ENCODE measurements around the gene JMJD8.

JMJD8 gene

GRCh38 chr16:689175-689897 is 5.2 kb upstream of the JMJD8 start:
- DNase-seq (ENCODE audit: low read depth) = no peak

DNA sequence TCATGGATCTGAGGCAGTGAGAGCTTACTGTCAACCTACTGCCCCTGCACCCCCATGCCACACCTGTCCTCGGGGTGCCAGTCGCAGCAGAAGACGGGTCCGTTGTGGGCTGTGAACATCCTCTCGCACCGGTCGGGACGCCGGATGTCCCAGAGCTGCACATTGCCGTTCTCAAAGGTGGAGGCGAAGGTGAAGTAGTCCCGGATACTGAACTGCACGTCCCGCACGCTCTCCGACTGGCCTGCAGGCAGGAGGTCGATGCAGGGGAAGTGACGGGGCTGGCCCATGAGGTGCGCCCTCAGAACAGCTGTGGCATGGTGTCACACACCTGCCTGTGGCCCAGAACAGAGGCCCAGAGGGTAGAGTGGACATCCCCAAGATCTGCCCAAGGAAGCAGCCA is 3.4 kb upstream of the JMJD8 start:
- no peak for DNase-seq (ENCODE audit: low read depth)

DNA sequence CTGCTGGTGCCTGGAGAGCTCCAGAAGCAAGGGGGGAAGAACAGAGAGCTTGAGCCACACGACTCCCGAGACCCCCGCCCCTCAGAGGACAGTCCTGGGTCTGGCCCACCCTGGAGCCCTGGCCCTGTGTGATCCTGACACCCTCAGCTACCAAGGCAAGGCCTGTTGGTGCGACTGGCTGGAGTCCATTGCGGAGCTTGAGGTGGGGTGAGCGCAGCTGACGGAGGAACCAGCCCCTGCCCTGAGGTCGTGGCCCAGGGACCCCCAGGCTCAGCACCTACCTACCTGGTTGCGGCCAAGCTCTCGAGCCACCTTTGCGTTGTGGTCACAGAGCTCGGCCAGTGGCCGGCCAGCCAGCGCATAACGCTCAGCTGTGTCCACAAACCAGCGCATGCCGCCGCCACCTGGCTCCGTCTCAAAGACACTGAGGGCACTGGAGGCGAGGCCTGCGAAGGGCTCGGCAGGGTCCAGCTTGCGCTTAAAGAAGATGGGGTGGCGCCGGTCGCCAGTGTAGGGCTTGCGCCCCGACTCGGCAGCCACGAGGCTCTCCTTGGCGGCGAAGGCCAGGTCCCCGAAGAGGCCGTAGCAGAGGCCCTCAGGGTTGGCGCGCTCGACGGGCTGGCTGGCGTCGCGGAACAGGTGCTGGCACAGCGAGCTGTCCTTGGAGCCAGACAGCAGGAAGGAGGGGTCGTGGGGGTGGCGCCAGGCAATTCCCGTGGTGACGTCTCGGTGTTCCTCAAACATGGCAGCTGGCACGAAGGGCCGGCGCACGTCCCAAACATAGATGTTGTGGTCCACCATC is 2.5 kb upstream of the JMJD8 start:
- DNase-seq (ENCODE audit: low read depth) = no peak

DNA sequence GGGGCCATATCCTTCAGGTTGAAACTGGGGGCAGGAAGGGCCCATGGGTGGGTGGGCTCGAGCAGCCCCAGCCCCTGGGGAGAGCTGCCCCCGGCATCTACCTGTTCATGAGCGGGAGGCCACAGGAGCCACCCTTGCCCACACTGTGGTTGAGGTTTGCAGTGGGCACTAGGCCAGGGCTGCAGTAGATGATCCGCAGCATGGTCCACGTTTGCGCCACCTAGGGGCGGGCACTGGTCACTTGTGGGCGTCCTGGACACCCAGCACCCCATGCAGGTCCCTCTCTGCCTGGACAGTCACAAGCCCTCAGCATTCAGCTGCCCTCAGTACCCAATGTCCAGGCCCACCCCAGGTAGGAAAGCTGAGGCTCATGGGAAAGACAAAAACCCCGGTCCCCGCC is 1.8 kb upstream of the JMJD8 start:
- no peak for DNase-seq (ENCODE audit: low read depth)

DNA sequence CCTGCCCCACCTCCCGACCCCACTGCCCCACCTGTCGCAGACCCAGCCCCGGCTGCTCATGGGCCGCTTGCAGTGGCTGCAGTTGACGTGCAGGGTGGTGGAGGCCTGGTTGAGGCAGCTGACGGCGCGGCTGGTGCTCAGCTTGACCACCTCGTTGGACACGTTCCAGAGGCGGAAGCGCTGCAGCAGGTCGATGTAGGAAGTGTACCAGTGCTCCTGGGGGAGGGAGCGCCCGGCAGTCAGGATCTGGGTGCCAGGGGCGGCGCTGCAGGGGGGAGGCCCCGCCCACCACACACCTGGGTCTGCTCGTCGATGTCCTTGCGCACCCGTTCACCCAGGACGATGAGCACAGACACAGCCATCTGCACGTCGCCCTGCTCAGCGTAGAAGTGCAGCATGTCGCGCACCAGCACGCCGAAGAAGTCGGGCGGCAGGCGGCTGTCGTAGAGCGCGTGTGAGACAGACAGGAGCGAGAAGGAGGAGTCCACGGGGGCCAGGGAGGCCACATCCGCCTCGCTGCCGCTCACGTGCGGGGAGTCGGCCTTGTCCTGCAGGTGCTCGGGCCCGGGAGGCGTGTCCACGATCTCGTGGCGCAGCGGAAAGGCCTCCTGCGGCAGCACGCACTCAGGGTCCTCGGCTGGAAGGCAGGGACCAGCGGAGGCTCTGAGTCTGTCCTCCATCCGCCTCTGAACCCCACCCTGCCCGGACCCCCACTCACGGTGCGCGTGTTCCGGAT is 995 bp upstream of the JMJD8 start:
- DNase-seq (ENCODE audit: low read depth) = no peak

- DNase-seq (ENCODE audit: low read depth) = no peak
Measured at GRCh38 chr16:683396-684070, 601 bp downstream of the JMJD8 start.

- DNase-seq (ENCODE audit: low read depth) = no peak
Measured at GRCh38 chr16:682493-683395, 1.4 kb downstream of the JMJD8 start.

DNA sequence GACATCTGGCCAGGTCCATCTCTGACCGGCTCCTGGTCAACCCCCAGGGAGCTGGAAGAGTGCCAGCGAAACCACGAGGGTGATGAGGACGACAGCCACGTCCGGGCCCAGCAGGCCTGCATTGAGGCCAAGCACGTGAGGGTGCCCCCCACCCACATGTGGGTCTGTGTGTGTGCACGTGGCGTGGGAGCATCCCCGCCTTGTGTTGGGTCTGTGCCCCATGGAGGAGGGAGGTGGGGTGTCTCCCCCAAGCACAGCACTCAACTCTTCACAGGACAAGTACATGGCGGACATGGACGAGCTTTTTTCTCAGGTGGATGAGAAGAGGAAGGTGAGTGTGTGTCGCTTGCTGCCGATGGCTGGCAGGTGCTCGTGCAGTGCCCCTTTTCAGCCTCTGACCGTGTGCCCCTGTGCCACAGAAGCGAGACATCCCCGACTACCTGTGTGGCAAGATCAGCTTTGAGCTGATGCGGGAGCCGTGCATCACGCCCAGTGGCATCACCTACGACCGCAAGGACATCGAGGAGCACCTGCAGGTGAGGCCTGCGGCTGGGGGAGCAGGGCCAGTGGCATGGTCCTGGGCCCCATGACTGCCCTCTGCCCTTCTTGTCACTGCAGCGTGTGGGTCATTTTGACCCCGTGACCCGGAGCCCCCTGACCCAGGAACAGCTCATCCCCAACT is 2.2 kb downstream of the JMJD8 start:
- DNase-seq (ENCODE audit: low read depth) = no peak

DNA sequence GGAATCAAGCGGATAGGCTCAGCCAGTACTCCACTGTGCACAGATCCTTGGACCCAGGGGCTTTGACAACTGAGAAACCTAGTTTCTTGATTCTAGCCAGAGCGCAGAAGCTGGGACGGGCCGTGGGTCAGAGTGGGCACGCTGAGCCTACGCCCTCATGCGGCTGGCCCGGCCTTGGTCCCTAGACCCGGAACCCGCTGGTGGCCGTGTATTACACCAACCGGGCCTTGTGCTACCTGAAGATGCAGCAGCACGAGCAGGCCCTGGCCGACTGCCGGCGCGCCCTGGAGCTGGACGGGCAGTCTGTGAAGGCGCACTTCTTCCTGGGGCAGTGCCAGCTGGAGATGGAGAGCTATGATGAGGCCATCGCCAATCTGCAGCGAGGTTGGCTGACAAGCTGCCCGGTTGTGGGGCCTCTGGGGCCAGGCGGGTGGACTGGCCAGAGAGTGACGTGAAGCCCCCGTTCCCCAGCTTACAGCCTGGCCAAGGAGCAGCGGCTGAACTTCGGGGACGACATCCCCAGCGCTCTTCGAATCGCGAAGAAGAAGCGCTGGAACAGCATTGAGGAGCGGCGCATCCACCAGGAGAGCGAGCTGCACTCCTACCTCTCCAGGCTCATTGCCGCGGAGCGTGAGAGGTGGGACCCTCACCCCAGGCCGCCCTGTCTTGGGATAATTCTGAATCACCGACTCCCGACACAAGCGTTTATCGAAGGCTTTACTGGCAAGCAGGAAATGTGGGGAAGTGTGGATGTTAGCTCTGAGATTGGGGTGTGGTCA is 3.0 kb downstream of the JMJD8 start:
- no peak for DNase-seq (ENCODE audit: low read depth)

GRCh38 chr16:680625-680945 is 3.5 kb downstream of the JMJD8 start:
- no peak for DNase-seq (ENCODE audit: low read depth)

- DNase-seq (ENCODE audit: low read depth) = no peak
Measured at GRCh38 chr16:679814-680624, 4.1 kb downstream of the JMJD8 start, which contains the start of gene STUB1. Gene STUB1 (plus strand): TSS chr16:680410. CDS start chr16:680526, 116 bp downstream.

- DNase-seq (ENCODE audit: low read depth) = peak; percentile 67
Measured at GRCh38 chr16:678858-679813, 5.0 kb downstream of the JMJD8 start.

- DNase-seq (ENCODE audit: low read depth) = no peak
Measured at GRCh38 chr16:678209-678857, 5.8 kb downstream of the JMJD8 start.

- DNase-seq (ENCODE audit: low read depth) = no peak
Measured at GRCh38 chr16:677316-678190, 6.6 kb downstream of the JMJD8 start.

DNA sequence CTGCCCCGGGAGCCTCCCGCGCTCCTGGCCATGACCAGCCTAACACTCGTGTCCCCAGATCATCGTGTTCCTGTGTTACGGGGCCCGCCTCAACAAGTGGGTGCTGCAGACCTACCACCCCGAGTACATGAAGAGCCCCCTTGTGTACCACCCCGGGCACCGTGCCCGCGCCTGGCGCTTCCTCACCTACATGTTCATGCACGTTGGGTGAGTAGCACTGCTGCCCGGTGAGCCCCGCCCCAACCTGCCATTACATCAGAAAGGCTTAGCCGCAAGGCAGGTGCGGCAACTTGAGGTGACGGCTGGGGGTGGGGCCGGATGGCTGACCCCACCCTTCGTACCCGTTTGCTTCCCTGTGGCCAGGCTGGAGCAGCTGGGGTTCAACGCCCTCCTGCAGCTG is 7.2 kb downstream of the JMJD8 start:
- no peak for DNase-seq (ENCODE audit: low read depth)

DNA sequence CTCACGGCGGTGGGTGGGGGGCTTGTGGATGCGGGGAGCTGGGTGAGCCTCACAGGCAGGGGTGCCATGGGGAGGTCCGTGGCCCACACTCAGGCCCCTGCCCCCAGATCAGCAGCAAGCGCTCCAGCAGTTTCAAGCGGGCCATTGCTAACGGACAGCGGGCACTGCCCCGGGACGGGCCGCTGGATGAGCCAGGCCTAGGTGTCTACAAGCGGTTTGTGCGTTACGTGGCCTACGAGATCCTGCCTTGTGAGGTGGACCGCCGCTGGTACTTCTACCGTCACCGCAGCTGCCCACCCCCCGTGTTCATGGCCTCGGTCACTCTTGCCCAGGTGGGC is 7.6 kb downstream of the JMJD8 start:
- no peak for DNase-seq (ENCODE audit: low read depth)
